ACC112 (cell line): ENCODE measurements around the gene ARFGAP3.
"Not testable (repeated sequence)": the region's sequence is repeated elsewhere in the genome, so short reads cannot be mapped to it uniquely, and the experiment has no call there.

ENCODE experiments used
- H2AFZ ChIP-seq: fragments of 200-600 bp; sonication (generic); one replicate; pipeline ENCODE4 v1.6.0; 2017; ENCODE audit warnings: antibody characterized with exemption, low read length; ENCODE audit not compliant: unreplicated experiment
- H3K27ac ChIP-seq: fragments of 200-600 bp; sonication (generic); 2 replicates; pipeline ENCODE4 v1.5.1; 2014; ENCODE audit warnings: low read depth, mild to moderate bottlenecking, antibody characterized with exemption, low read length, moderate library complexity
- H3K27me3 ChIP-seq: fragments of 200-600 bp; sonication (generic); 2 replicates; pipeline ENCODE4 v1.6.1; 2014; ENCODE audit warnings: mild to moderate bottlenecking, antibody characterized with exemption, low read length, moderate library complexity, mixed read lengths; ENCODE audit not compliant: insufficient read depth
- H3K36me3 ChIP-seq: fragments of 200-600 bp; sonication (generic); 2 replicates; pipeline ENCODE4 v1.6.1; 2016; ENCODE audit warnings: mild to moderate bottlenecking, antibody characterized with exemption, low read length, moderate library complexity, mixed read lengths; ENCODE audit not compliant: insufficient read depth
- H3K4me1 ChIP-seq: fragments of 200-600 bp; sonication (generic); one replicate; pipeline ENCODE4 v1.6.1; 2016; ENCODE audit warnings: low read length, mixed read lengths; ENCODE audit not compliant: insufficient read depth, unreplicated experiment, control insufficient read depth
- H3K4me3 ChIP-seq: fragments of 200-600 bp; sonication (generic); 2 replicates; pipeline ENCODE4 v1.5.1; 2014; ENCODE audit warnings: mild to moderate bottlenecking, low read depth, low read length
- H3K79me2 ChIP-seq: fragments of 200-600 bp; sonication (generic); one replicate; pipeline ENCODE4 v1.6.0; 2016; ENCODE audit warnings: low read length; ENCODE audit not compliant: control insufficient read depth, unreplicated experiment, insufficient read depth

ARFGAP3 gene

DNA sequence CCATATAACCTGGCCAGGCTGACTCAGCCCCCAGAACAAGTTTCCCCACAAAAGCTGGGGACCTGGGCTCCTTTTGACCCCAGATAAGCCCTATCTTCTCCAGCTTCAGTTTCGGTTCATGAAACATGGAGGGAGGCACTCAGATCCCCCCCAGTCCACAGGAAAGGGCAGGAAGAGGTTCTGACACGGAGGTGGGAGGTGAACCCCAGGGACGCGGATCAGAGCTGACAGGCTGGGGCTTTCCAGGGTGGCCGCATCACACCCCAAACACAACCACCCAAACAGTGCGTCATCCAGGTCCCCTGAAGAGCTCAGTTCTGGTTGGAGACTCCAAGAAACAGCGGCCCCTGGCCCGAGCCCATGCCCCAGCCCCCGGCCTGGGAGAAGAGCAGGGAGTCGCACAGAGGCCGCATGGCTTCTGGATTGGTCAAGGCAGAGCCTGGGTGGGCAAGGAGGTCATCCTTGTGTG lies 92.1 kb downstream of the ARFGAP3 start:
- no peak overlapping the region for H3K27ac ChIP-seq
- H2AFZ ChIP-seq = no peak overlapping the region
- no peaks in the 10 kb centered on the region for H3K79me2 ChIP-seq
- no peaks in the 10 kb centered on the region for H3K27me3 ChIP-seq
- H3K4me1 ChIP-seq = no peaks in the 10 kb centered on the region
- H3K4me3 ChIP-seq = no peak overlapping the region
- no peaks in the 10 kb centered on the region for H3K36me3 ChIP-seq

DNA sequence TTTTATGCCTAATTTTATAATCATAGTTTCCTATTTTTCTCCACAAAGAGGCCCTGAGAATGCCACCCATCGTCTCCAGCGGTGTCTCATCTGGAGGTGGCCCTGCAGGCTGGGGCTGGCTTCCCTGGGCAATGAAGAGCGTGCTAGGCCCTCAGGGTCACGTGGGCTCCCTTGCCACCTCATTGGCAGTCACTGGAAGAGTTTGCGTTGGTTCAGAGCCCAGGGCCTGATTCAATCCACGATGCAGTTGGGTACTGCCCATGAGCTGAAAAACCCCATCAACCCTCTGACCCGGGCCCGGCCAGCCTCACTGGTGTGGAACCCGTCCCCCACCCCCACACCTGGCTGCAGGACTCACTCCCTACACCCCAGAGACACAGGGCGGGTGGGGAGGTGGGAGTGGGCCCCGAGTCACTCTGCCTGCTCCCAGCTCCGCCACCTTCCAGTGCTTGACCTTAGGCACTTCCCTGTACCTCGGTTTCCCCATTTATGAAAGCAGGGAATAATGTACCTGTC lies 93.0 kb downstream of the ARFGAP3 start:
- Histone ChIP-seq H3K36me3 (no peaks in the 10 kb centered on the region), H3K27me3 (no peaks in the 10 kb centered on the region), H3K27ac (no peak overlapping the region), H2AFZ (no peak overlapping the region), H3K4me3 (no peak overlapping the region), H3K79me2 (no peaks in the 10 kb centered on the region), H3K4me1 (no peaks in the 10 kb centered on the region)

DNA sequence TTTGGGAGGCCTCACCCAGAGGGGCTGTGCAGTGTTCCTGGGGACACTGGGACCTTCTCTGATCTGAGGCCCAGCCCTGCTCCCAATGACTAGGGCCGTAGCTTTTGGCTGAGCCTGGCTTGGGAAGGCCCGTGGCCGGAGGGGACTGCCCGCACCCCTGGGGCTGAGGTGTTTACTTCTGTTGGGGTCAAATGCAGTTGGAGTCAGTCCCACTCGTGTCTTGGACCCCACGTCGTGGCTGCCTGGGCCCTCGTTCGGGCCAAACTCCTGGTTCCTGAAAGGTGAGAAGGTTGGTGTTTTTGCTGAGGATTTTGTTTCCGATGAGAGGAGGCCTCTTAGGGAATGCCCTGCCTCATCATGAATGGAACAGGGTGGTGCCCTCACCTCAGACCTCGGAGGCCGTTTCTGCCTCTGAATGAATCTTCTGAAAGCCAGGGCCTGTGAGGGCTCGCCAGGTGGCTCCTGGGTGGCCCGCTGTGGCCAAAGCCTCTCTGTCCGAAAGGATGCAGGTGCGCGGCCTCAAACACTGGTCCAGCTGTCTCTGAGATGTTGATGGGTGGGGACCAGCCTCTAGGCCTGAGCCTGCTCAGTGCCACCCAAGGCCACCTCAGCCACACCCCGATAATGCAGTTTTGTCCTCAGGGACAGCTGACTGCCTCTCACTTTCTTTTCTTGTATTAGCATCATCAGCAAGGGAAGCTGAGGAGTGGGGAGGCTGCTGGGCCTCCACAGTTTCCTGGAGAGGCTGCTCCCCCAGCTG lies 96.1 kb downstream of the ARFGAP3 start:
- no peak overlapping the region for H3K27ac ChIP-seq
- no peaks in the 10 kb centered on the region for H3K27me3 ChIP-seq
- H3K36me3 ChIP-seq = no peaks in the 10 kb centered on the region
- no peak overlapping the region for H2AFZ ChIP-seq
- no peaks in the 10 kb centered on the region for H3K79me2 ChIP-seq
- no peak overlapping the region for H3K4me3 ChIP-seq
- H3K4me1 ChIP-seq = peaks cover 2% of the 10 kb centered on the region

DNA sequence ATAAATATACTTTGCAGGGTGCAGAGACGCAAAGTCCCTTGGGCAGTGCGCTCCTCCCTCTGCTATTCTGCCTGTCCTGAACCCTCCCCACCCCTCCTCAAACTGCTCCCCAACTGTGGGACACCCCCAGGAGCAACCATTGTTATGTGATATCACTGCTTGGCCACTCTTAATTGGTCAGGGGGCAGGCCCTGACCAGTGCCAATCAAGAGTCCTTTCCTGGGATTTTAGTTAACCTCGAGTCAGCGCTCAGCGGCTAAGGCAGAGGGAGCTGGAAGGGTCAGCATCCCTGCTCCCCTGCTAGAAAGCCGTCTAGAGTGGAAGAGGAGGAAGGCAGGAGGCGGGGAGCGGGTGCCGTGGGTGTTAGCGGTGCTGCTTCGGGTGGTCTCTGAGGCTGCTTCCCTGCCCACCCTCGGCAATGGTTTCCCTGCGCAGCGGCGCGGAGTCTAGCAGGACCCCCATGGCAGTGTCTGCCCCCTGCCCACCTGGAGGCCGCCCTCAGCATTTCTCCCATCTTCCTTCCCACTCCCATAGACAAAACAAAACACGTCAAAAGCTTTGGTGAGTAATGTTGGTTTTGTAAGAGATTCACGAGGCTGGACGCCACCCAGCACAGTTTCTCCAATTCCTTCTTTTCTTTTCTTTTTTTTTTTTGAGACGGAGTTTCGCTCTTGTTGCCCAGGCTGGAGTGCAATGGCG lies 98.0 kb downstream of the ARFGAP3 start:
- H3K4me1 ChIP-seq = peaks cover 12% of the 10 kb centered on the region
- no peak overlapping the region for H3K4me3 ChIP-seq
- no peaks in the 10 kb centered on the region for H3K79me2 ChIP-seq
- no peak overlapping the region; the same call in 1 of the 2 replicates for H3K27ac ChIP-seq
- H3K36me3 ChIP-seq = no peaks in the 10 kb centered on the region
- no peaks in the 10 kb centered on the region for H3K27me3 ChIP-seq
- H2AFZ ChIP-seq = no peak overlapping the region

DNA sequence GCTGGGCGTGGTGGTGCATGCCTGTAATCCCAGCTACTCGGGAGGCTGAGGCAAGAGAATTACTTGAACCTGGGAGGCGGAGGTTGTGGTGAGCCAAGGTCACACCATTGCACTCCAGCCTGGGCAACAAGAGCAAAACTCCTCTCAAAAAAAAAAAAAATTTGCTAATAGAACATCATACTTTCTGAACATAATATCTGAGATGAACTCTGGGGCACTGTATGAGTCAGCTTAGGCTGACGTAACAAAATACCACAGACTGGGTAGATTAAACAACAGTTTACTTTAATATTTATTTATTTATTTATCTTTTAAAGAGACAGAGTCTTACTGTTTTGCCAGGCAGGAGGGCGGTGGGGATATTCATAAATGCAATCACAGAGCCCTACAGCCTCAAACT lies 101.5 kb downstream of the ARFGAP3 start:
- peak overlapping the region; percentile 56; the same call in 1 of the 2 replicates for H3K27ac ChIP-seq

GRCh38 chr22:42755121-42755520 lies 102.0 kb downstream of the ARFGAP3 start:
- not testable (repeated sequence) for H3K79me2 ChIP-seq, H3K4me3 ChIP-seq, H3K36me3 ChIP-seq, H2AFZ ChIP-seq, H3K27me3 ChIP-seq
- H3K4me1 ChIP-seq = peaks cover 15% of the 10 kb centered on the region
- H3K27ac ChIP-seq = peak overlapping the region; percentile 47

More for the DNA sequence above, 101.5 kb downstream of the ARFGAP3 start:
- H3K4me1 ChIP-seq = peaks cover 15% of the 10 kb centered on the region
- H2AFZ ChIP-seq, H3K27me3 ChIP-seq, H3K4me3 ChIP-seq, H3K36me3 ChIP-seq, H3K79me2 ChIP-seq: not testable (repeated sequence)

- Histone ChIP-seq H3K27me3 (no peaks in the 10 kb centered on the region), H2AFZ (no peak overlapping the region), H3K27ac (peak overlapping the region; percentile 47), H3K4me3 (no peak overlapping the region), H3K4me1 (peaks cover 15% of the 10 kb centered on the region), H3K36me3 (no peaks in the 10 kb centered on the region), H3K79me2 (no peaks in the 10 kb centered on the region)
Measured at GRCh38 chr22:42754658-42755057, 102.4 kb downstream of the ARFGAP3 start.

DNA sequence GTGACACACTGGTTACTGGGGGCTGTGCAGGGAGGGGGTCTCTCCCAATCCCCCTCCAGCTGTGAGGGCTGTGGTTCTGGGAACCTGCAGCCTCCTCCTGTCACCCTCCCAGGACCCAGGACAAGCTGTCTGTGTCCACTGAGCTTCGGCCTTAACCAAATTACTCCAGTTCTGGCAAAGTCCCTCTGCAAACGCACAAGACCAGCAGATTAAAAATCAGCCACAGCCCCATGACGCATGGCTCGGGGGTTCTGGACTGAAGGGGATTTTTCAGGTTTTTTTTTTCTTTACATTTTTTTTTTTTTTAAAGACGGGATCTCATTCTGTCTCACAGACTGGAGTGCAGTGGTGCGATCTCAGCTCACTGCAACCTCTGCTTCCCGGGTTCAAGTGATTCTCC lies 104.2 kb downstream of the ARFGAP3 start:
- Histone ChIP-seq H2AFZ (no peak overlapping the region), H3K4me3 (no peak overlapping the region), H3K79me2 (no peaks in the 10 kb centered on the region), H3K27ac (no peak overlapping the region), H3K36me3 (no peaks in the 10 kb centered on the region), H3K4me1 (peaks cover 22% of the 10 kb centered on the region), H3K27me3 (no peaks in the 10 kb centered on the region)

GRCh38 chr22:42752230-42752746 lies 104.8 kb downstream of the ARFGAP3 start:
- peaks cover 28% of the 10 kb centered on the region for H3K4me1 ChIP-seq
- no peaks in the 10 kb centered on the region for H3K36me3 ChIP-seq
- no peaks in the 10 kb centered on the region for H3K79me2 ChIP-seq
- no peak overlapping the region for H2AFZ ChIP-seq
- no peak overlapping the region for H3K27ac ChIP-seq
- H3K27me3 ChIP-seq = no peaks in the 10 kb centered on the region
- no peak overlapping the region for H3K4me3 ChIP-seq

DNA sequence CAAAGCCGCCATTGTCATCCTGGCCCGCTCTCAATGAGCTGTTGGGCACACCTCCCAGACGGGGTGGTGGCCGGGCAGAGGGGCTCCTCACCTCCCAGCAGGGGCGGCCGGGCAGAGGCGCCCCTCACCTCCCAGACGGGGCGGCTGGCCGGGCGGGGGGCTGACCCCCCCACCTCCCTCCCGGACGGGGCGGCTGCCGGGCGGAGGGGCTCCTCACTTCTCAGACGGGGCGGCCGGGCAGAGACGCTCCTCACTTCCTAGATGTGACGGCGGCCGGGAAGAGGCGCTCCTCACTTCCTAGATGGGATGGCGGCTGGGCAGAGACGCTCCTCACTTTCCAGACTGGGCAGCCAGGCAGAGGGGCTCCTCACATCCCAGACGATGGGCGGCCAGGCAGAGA lies 106.7 kb downstream of the ARFGAP3 start:
- not testable (repeated sequence) for H2AFZ ChIP-seq, H3K4me3 ChIP-seq
- peaks cover 25% of the 10 kb centered on the region for H3K4me1 ChIP-seq

More for the DNA sequence above, 106.7 kb downstream of the ARFGAP3 start:
- H3K79me2 ChIP-seq, H3K27ac ChIP-seq, H3K27me3 ChIP-seq, H3K36me3 ChIP-seq: not testable (repeated sequence)
